Neural progenitor cell (in vitro differentiated cells): ENCODE data around the gene NFIX. TPM values are rescaled to one million over a fixed set of nuclear protein-coding genes. Genes with fewer than 3 reads are reported as not detected.

Source experiments
- DNase-seq: peaks from one replicate; pipeline ENCODE4 v3.0.0-alpha.2; 2016; ENCODE audit warnings: low spot score
- H2AFZ ChIP-seq: fragments of 200-600 bp; sonication (generic); replicated peaks from 2 replicates; pipeline ENCODE4 v1.6.1; 2016; ENCODE audit warnings: antibody characterized with exemption
- H3F3A ChIP-seq: fragments of 200-600 bp; sonication (generic); 2 replicates; pipeline ENCODE4 v1.6.1; 2016; ENCODE audit warnings: antibody characterized with exemption, low read depth
- H3K27ac ChIP-seq: fragments of 200-600 bp; sonication (generic); 2 replicates; pipeline ENCODE4 v1.5.1; 2016; ENCODE audit warnings: mild to moderate bottlenecking
- H3K27me3 ChIP-seq: fragments of 200-600 bp; sonication (generic); 2 replicates; pipeline ENCODE4 v1.6.1; 2016; ENCODE audit warnings: mild to moderate bottlenecking, moderate library complexity
- H3K36me3 ChIP-seq: fragments of 200-600 bp; sonication (generic); 2 replicates; pipeline ENCODE4 v1.5.1; 2016
- H3K4me1 ChIP-seq: fragments of 200-600 bp; sonication (generic); 2 replicates; pipeline ENCODE4 v1.6.1; 2016; ENCODE audit warnings: mixed run types
- H3K4me2 ChIP-seq: fragments of 200-600 bp; sonication (generic); 2 replicates; pipeline ENCODE4 v1.6.1; 2016
- H3K4me3 ChIP-seq: fragments of 200-600 bp; sonication (generic); 2 replicates; pipeline ENCODE4 v1.5.1; 2016
- H3K79me2 ChIP-seq: fragments of 200-600 bp; sonication (generic); 2 replicates; pipeline ENCODE4 v1.6.1; 2016; ENCODE audit warnings: low read depth
- H3K9ac ChIP-seq: fragments of 200-600 bp; sonication (generic); 2 replicates; pipeline ENCODE4 v1.6.1; 2016
- H3K9me3 ChIP-seq: fragments of 200-600 bp; sonication (generic); 2 replicates; pipeline ENCODE4 v1.5.1; 2016; ENCODE audit warnings: low read depth
- H4K20me1 ChIP-seq: fragments of 200-600 bp; sonication (generic); 2 replicates; pipeline ENCODE4 v1.6.1; 2016; ENCODE audit warnings: low read depth
- H3K27ac Mint-ChIP-seq: 3 replicates; pipeline ENCODE4 v1.8.0; 2021; ENCODE audit warnings: mixed read lengths
- H3K27me3 Mint-ChIP-seq: 2 replicates; pipeline ENCODE4 v1.8.0; 2022; ENCODE audit warnings: low read depth, mild to moderate bottlenecking, inconsistent platforms, moderate library complexity, mixed read lengths; ENCODE audit not compliant: insufficient read depth
- H3K36me3 Mint-ChIP-seq: 3 replicates; pipeline ENCODE4 v1.8.0; 2021; ENCODE audit warnings: mixed read lengths
- H3K4me1 Mint-ChIP-seq: 3 replicates; pipeline ENCODE4 v1.8.0; 2021; ENCODE audit warnings: mixed read lengths
- H3K4me3 Mint-ChIP-seq: 3 replicates; pipeline ENCODE4 v1.8.0; 2021; ENCODE audit warnings: mild to moderate bottlenecking, moderate library complexity, mixed read lengths
- H3K9me3 Mint-ChIP-seq: 3 replicates; pipeline ENCODE4 v1.8.0; 2020; ENCODE audit warnings: mixed read lengths
- EZH2 ChIP-seq: fragments of 200-600 bp; sonication (generic); IDR thresholded peaks from 2 replicates; pipeline ENCODE4 v1.6.1; 2017; ENCODE audit warnings: antibody characterized with exemption, mild to moderate bottlenecking, moderate library complexity
- EZH2phosphoT487 ChIP-seq: fragments of 200-600 bp; sonication (generic); IDR thresholded peaks from 2 replicates; pipeline ENCODE4 v1.6.1; 2017; ENCODE audit warnings: antibody characterized with exemption
- total RNA-seq: library from RNA; depleted of rRNA; stranded (reverse); fragments of >200 nt; gene quantifications from 2 replicates; pipeline ENCODE4 v1.2.3, GENCODE V29; 2015; ENCODE audit warnings: low replicate concordance
- TF ChIP-seq, protein P1 (sequence below): fragments of 200-600 bp; sonication (generic); IDR thresholded peaks from 2 replicates; pipeline ENCODE4 v1.5.1; 2017; ENCODE audit warnings: antibody characterized with exemption, mild to moderate bottlenecking

NFIX gene
- total RNA-seq, 1 donor from 2014 or later, result 0.06 TPM

DNA sequence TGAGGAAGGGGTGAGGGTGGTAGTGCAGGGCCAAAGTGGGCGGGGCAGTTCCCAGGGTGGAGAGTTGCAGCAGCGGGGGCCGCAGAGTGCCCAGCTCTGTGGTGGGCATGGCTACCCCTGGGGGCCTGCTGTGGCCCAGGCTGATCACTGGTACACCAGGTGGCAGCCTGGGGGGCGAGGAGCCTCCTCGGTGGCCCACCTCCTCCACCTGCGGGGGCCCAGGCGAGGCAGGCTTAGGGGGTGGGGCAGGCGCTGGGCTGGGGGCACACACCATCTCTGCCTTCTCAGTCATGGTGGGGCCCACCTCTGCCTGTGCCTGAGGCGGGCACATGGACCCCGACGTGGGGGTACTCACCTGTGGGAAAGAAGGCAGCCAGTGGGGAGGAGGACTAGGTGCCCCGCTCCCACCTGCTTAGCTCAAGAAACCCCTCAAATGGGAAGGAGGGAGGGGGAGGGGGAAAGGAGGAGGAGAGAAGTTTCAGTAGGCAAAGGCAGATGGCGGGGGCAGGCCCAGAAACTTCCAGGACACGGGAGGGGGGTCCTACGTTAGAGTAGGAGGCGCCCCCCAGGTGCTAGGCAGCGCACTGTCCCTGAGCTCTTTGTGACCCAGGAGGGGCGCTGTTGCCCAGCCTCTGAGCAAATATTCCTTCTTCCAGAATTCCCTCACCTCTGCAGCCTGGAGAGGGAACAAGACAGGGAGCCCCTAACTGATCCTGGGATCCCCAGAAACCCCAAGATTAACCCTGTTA lies 105.7 kb downstream of the NFIX start:
- H3K4me1 ChIP-seq, result peaks cover 11% of the 10 kb centered on the region
- Mint-ChIP-seq H3K36me3 (no peaks in the 10 kb centered on the region), H3K9me3 (peaks cover 3% of the 10 kb centered on the region), H3K4me1 (peaks cover 12% of the 10 kb centered on the region), H3K27me3 (peaks cover 47% of the 10 kb centered on the region), H3K27ac (no peak overlapping the region), H3K4me3 (peak overlapping the region; percentile 38)
- no peak for DNase-seq
- peaks cover 54% of the 10 kb centered on the region for H4K20me1 ChIP-seq
- no peak overlapping the region for H3K9ac ChIP-seq
- no peaks in the 10 kb centered on the region for H3K79me2 ChIP-seq
- no peak overlapping the region for H3K4me3 ChIP-seq
- H3F3A ChIP-seq, result peaks cover 41% of the 10 kb centered on the region
- no peaks in the 10 kb centered on the region for H3K9me3 ChIP-seq
- TF ChIP-seq EZH2, result no peak
- TF ChIP-seq, protein P1, sequence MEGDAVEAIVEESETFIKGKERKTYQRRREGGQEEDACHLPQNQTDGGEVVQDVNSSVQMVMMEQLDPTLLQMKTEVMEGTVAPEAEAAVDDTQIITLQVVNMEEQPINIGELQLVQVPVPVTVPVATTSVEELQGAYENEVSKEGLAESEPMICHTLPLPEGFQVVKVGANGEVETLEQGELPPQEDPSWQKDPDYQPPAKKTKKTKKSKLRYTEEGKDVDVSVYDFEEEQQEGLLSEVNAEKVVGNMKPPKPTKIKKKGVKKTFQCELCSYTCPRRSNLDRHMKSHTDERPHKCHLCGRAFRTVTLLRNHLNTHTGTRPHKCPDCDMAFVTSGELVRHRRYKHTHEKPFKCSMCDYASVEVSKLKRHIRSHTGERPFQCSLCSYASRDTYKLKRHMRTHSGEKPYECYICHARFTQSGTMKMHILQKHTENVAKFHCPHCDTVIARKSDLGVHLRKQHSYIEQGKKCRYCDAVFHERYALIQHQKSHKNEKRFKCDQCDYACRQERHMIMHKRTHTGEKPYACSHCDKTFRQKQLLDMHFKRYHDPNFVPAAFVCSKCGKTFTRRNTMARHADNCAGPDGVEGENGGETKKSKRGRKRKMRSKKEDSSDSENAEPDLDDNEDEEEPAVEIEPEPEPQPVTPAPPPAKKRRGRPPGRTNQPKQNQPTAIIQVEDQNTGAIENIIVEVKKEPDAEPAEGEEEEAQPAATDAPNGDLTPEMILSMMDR, result peak; percentile 53
- no peak overlapping the region for H3K4me2 ChIP-seq
- no peaks in the 10 kb centered on the region for H3K36me3 ChIP-seq
- no peak overlapping the region for H2AFZ ChIP-seq
- H3K27me3 ChIP-seq, result peaks cover 73% of the 10 kb centered on the region
- H3K27ac ChIP-seq, result no peak overlapping the region

DNA sequence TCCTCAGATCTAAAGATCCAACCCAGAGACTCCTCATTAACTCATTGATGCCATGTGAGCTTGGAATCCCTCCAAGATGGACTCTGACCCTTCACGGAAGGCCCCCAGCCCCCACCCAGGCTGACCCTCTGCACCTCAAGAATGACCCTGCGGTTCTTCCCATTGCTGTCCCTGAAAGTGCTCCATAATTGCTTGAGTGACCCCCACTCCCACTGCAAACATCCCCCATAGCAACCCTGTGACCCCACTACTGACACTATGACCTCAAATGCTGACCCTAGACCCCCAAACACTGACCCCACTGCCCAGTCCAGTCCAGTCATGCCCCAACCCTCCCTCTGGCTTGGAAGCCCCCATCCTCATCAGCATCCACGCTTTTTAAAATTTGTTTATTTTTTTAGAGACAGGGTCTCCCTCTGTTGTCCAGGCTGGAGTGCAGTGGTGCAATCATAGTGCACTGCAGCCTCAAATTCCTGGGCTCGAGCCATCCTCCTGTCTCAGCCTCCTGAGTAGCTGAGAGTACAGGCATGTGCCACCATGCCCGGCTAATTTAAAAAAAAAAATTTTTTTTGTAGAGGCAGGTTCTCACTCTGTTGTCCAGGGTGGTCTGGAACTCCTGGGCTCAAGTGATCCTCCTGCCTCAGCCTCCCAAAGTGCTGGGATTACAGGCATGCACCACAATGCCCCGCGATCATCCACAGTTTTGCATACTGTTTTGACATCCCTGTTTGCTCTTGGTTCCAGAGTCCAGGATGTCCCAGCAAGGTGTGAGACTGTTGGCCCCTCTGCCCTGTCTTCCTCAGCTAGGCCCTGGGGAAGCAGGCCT lies 106.5 kb downstream of the NFIX start:
- DNase-seq, result no peak
- peaks cover 41% of the 10 kb centered on the region for H3K27me3 Mint-ChIP-seq
- Histone ChIP-seq H3K4me1 (peaks cover 6% of the 10 kb centered on the region), H3K4me3 (no peak overlapping the region), H3K4me2 (peak overlapping the region; percentile 67), H3K36me3 (no peaks in the 10 kb centered on the region), H3F3A (peaks cover 33% of the 10 kb centered on the region), H4K20me1 (peaks cover 49% of the 10 kb centered on the region), H3K27me3 (peaks cover 65% of the 10 kb centered on the region), H3K9ac (no peak overlapping the region), H3K79me2 (no peaks in the 10 kb centered on the region), H3K9me3 (no peaks in the 10 kb centered on the region), H3K27ac (no peak overlapping the region), H2AFZ (no peak overlapping the region)
- peaks cover 3% of the 10 kb centered on the region for H3K9me3 Mint-ChIP-seq
- peak overlapping the region; percentile 38 for H3K4me3 Mint-ChIP-seq
- no peak for TF ChIP-seq EZH2phosphoT487
- no peak overlapping the region for H3K27ac Mint-ChIP-seq
- H3K36me3 Mint-ChIP-seq, result no peaks in the 10 kb centered on the region
- peaks cover 10% of the 10 kb centered on the region for H3K4me1 Mint-ChIP-seq

GRCh38 chr19:13102416-13102665 lies 107.1 kb downstream of the NFIX start:
- peaks cover 44% of the 10 kb centered on the region for H4K20me1 ChIP-seq
- no peaks in the 10 kb centered on the region for H3K36me3 ChIP-seq
- H3K9ac ChIP-seq, result no peak overlapping the region
- peaks cover 3% of the 10 kb centered on the region for H3K4me1 ChIP-seq
- peak overlapping the region; percentile 90 for H2AFZ ChIP-seq
- Mint-ChIP-seq H3K4me1 (peaks cover 6% of the 10 kb centered on the region), H3K9me3 (peaks cover 3% of the 10 kb centered on the region), H3K36me3 (peaks cover under 1% of the 10 kb centered on the region), H3K27ac (no peak overlapping the region), H3K4me3 (no peak overlapping the region), H3K27me3 (peaks cover 36% of the 10 kb centered on the region)
- H3K27me3 ChIP-seq, result peaks cover 60% of the 10 kb centered on the region
- no peak for DNase-seq
- H3K4me2 ChIP-seq, result peak overlapping the region; percentile 67
- H3K27ac ChIP-seq, result no peak overlapping the region
- H3K79me2 ChIP-seq, result no peaks in the 10 kb centered on the region
- peaks cover 28% of the 10 kb centered on the region for H3F3A ChIP-seq
- TF ChIP-seq EZH2 (no peak), EZH2phosphoT487 (no peak)
- TF ChIP-seq, protein P1, result no peak
- no peaks in the 10 kb centered on the region for H3K9me3 ChIP-seq
- H3K4me3 ChIP-seq, result peak overlapping the region; percentile 34
